Measurements from ENCODE around the gene SEM1. TPM values are rescaled to one million over a fixed set of nuclear protein-coding genes. Genes with fewer than 3 reads are reported as not detected.
"Not testable (repeated sequence)": the region's sequence is repeated elsewhere in the genome, so short reads cannot be mapped to it uniquely, and the experiment has no call there.

SEM1 gene
- 10 to 100 TPM; 35.0 to 47.0 TPM for total RNA-seq

DNA sequence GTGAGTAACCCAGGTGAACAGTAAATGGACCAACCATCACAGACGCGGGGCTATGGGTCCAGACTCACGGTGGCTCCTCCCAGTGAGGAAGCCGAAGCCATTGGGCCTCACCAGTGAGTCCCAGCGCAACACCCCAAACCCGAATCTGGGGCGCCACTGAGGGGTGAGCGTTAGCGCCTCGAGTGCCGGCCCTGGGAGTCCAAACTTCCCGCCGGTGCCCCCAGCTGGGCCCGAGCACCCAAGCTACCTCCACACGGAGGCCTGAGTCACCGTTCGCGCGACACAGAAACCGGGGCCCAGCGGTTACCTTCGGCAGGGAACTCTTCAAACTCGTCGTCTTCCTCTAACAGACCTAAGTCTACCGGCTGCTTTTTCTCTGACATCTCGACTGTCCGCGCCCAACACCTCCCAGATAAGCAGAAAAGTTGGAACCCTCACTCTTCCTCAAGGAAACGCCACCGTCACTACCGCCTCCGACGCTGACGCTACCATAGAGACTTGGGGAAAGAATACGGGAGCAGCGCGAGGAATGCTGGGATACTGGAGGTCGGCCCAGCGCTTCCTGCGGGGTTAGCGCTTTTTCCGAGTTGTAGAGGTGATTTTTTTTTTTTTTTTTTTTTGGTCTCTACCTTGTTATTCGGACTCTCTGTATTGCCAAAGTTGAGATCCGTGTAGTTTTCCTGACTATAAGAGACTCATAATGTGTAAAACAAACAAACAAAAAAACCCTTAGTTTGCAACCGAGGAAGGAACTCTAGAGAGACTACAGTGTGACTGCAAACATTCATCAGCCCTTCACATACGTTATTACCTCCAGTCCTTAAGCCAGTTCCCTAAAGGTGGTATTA, at the start of gene SEM1:
TSS of gene SEM1 (minus strand) at position 466 of the 848 bp plus-strand sequence. CDS start at position 383, 83 bp downstream.
- peaks cover 7% of the 10 kb centered on the region for H3K27me3 Mint-ChIP-seq
- peak within 1 kb of the TSS; percentile 90 for H3K27ac Mint-ChIP-seq
- H3K36me3 Mint-ChIP-seq = peaks cover 23% of the 10 kb centered on the region
- peaks cover 14% of the 10 kb centered on the region for H3K9me3 Mint-ChIP-seq (ENCODE audit: low read depth)
- H3K4me3 Mint-ChIP-seq = peak within 1 kb of the TSS; percentile 89
- peak; percentile 77 for DNase-seq
- H3K4me1 Mint-ChIP-seq = peaks cover 29% of the 10 kb centered on the region
- peak; percentile 95 for ATAC-seq
- CTCF ChIA-PET = no interaction called here

DNA sequence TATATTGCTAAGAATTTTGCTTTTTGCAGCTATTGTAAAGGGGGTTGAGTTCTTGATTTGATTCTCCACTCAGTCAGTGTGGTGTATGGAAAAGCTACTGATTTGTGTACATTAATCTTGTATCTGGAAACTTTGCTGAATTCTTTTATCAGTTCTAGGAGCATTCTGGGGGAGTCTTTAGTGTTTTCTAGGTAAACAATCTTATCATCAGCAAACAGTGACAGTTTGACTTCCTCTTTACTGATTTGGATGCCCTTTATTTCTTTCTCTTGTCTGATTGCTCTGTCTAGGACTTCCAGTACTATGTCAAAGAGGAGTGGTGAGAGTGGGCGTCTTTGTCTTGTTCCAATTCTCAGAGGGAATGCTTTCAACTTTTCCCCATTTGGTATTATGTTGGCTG, 48.2 kb upstream of the SEM1 start:
- H3K27ac Mint-ChIP-seq, CTCF ChIA-PET, H3K4me1 Mint-ChIP-seq: not testable (repeated sequence)

DNA sequence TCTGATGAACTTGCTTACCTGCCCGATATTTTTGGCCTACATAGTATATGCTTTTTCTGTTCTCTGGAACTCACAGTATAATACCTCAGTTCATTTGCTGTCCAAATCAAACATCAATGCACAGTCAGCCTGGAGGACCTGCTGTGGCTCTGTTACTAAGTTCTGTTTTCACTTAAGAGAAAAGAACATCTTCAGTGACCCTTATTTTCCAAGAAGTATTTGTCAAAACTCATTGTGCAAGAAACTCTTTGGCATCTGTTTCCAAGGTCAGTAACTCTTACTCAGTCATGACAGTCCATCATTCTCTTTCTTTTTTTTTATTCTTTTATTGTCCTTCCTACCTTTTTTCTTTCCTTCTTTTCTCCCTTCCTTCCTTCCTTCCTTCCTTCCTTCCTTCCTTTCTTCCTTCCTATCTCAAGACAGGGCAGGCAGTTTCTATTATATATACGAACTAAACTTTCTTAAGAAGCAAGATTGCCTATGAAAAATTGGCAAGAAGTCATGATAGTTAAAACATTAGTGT, 37.8 kb upstream of the SEM1 start:
- H3K27me3 Mint-ChIP-seq = peaks cover 13% of the 10 kb centered on the region
- H3K4me1 Mint-ChIP-seq = no peaks in the 10 kb centered on the region
- ATAC-seq = no peak
- no peaks in the 10 kb centered on the region for H3K36me3 Mint-ChIP-seq
- no peak for DNase-seq
- H3K27ac Mint-ChIP-seq = no peak overlapping the region
- CTCF ChIA-PET = no interaction called here
- no peak overlapping the region for H3K4me3 Mint-ChIP-seq
- H3K9me3 Mint-ChIP-seq (ENCODE audit: low read depth) = peaks cover 3% of the 10 kb centered on the region

More for the DNA sequence above, 48.2 kb upstream of the SEM1 start:
- H3K9me3 Mint-ChIP-seq (ENCODE audit: low read depth); H3K4me3 Mint-ChIP-seq; H3K36me3 Mint-ChIP-seq; ATAC-seq; DNase-seq: not testable (repeated sequence)
- H3K27me3 Mint-ChIP-seq = peaks cover 43% of the 10 kb centered on the region

DNA sequence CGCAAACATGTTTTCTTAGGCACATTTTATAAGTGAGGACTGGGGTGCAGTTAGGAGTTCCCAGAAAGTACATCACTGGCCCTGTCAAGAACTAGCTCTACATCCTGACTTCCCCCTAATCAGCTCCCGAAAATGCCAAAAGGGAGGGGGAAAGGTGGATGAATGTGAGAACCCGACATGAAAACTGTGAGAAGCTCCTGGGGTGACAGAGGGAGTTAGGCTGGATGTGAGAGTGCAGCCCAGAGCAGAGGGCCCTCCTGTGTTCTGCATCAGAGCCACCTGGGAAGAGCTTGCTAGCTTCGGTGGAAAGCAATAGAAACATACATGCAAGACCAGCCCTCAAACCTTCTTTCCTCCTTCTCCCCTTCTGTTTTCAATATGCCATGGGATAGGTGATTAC, 30.5 kb upstream of the SEM1 start:
- Mint-ChIP-seq H3K27ac (no peak overlapping the region), H3K4me1 (no peaks in the 10 kb centered on the region), H3K9me3 (ENCODE audit: low read depth) (no peaks in the 10 kb centered on the region), H3K27me3 (peaks cover 26% of the 10 kb centered on the region), H3K36me3 (no peaks in the 10 kb centered on the region), H3K4me3 (no peak overlapping the region)
- DNase-seq (no peak), ATAC-seq (no peak)
- CTCF ChIA-PET = no interaction called here

DNA sequence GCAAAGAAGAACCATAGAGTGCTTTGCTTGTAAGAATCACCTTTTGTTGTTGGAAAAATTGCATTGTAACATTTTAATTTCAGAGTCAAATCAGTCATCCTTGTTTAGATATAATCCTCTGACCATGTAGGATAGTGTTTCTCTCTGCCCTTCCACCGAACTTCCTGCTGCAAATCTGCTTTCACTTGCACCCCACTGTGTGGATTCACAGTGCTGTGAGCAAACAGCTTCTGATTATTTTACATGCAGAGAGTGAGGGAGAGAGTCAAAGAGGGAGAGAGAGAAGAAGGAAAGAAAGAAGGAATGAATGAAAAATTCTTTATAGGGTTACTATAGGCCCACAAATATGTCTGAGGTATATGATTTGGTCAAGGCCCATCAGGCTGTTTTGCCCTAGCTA, 30.0 kb upstream of the SEM1 start:
- H3K27ac Mint-ChIP-seq = no peak overlapping the region
- H3K4me3 Mint-ChIP-seq = no peak overlapping the region
- no peaks in the 10 kb centered on the region for H3K36me3 Mint-ChIP-seq
- CTCF ChIA-PET = no interaction called here
- ATAC-seq (no peak), DNase-seq (no peak)
- H3K9me3 Mint-ChIP-seq (ENCODE audit: low read depth) = no peaks in the 10 kb centered on the region
- peaks cover 26% of the 10 kb centered on the region for H3K27me3 Mint-ChIP-seq
- H3K4me1 Mint-ChIP-seq = no peaks in the 10 kb centered on the region

DNA sequence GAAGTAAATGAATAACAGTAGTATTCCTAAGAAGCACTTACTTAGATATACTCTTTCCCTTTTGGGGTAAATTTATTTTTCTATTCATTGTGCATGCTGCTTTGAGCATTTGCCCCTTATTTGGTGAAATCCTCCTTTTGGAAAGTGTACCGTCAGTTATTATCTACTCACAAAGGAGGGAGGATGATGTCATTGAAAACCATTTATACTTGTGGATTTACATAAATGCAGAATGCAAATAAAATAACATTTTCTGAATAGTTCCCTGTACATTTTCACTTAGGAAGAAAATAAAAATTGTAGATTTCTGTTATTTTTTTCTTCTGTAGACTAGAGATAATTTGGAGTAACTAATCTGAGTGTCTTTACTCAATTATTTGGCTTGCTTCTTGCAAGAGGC, 29.5 kb upstream of the SEM1 start:
- no peak for DNase-seq
- CTCF ChIA-PET = no interaction called here
- H3K36me3 Mint-ChIP-seq = no peaks in the 10 kb centered on the region
- H3K4me3 Mint-ChIP-seq = no peak overlapping the region
- no peaks in the 10 kb centered on the region for H3K4me1 Mint-ChIP-seq
- no peak overlapping the region for H3K27ac Mint-ChIP-seq
- H3K9me3 Mint-ChIP-seq (ENCODE audit: low read depth) = no peaks in the 10 kb centered on the region
- H3K27me3 Mint-ChIP-seq = peaks cover 23% of the 10 kb centered on the region
- no peak for ATAC-seq

DNA sequence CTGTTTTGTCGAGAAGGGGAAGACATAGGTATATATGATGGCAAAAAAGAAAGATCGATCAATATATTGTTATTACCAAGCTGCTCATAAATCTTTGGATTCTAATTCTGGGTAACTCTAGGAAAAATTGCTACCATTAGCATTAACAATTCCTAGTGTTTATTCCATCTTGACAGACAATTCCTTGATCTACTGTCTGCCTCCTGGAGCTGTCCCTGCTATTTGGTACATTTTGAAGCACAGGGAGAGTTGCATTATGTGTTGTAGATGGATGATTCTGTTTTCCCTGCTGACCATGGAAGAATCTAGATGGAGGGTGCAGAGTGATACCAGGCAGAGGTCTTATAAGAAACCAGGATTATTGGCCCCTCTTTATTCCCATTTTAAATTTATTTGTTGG, 29.1 kb upstream of the SEM1 start:
- H3K27me3 Mint-ChIP-seq = peaks cover 23% of the 10 kb centered on the region
- no peaks in the 10 kb centered on the region for H3K9me3 Mint-ChIP-seq (ENCODE audit: low read depth)
- no peak overlapping the region for H3K27ac Mint-ChIP-seq
- ATAC-seq (no peak), DNase-seq (no peak)
- CTCF ChIA-PET = no interaction called here
- H3K4me1 Mint-ChIP-seq = no peaks in the 10 kb centered on the region
- H3K4me3 Mint-ChIP-seq = no peak overlapping the region
- H3K36me3 Mint-ChIP-seq = no peaks in the 10 kb centered on the region

DNA sequence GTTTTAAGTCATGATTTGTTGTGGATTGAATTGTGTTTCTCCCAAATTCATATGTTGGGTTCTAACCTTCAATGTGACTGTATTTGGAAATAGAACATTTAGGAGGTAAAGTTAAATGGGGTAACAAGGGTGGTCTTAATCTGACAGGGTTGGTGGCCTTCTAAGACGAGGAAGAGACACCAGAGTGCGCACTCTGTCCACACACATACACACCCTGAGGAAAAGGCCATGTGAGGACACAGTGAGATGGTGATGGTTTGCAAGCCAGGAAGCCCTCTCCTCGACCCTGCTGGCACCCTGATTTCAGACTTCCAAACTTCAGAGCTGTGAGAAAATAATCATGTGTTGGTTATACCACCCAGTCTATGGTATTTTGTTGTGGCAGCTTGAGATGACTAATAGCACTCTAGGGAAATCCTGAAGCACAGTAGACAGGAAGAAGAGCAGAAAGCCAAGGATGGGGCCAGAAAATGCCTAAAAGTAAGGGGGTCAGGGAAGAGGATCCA, 28.0 kb upstream of the SEM1 start:
- ATAC-seq = no peak
- DNase-seq = no peak
- no peaks in the 10 kb centered on the region for H3K36me3 Mint-ChIP-seq
- H3K4me3 Mint-ChIP-seq = no peak overlapping the region
- no peaks in the 10 kb centered on the region for H3K9me3 Mint-ChIP-seq (ENCODE audit: low read depth)
- peaks cover 26% of the 10 kb centered on the region for H3K27me3 Mint-ChIP-seq
- CTCF ChIA-PET = no interaction called here
- H3K27ac Mint-ChIP-seq = no peak overlapping the region
- no peaks in the 10 kb centered on the region for H3K4me1 Mint-ChIP-seq

DNA sequence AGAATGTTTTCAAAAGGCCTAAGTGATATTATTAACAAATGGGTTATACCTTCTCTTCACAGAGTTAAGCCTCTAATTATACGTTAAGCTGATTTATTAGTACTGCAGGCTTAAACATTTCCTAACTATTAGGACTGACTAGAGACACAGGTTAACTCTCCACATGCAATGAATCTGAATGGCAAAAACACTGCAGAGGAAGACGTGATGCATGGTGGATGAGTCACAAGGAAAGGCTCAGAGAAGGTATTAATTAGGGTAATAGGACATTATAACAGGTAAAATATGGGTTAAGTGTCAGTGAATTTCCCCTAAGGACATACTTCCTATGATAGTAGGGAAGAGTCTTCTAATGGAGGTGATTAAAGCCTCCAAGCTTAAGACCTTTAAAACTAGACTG, 24.7 kb upstream of the SEM1 start:
- H3K4me3 Mint-ChIP-seq = no peak overlapping the region
- no peaks in the 10 kb centered on the region for H3K9me3 Mint-ChIP-seq (ENCODE audit: low read depth)
- peaks cover 5% of the 10 kb centered on the region for H3K27me3 Mint-ChIP-seq
- no peak overlapping the region for H3K27ac Mint-ChIP-seq
- ATAC-seq = no peak
- no peaks in the 10 kb centered on the region for H3K36me3 Mint-ChIP-seq
- no peak for DNase-seq
- CTCF ChIA-PET = interaction anchor here (1.4 kb wide), 1 partner anchor 292 kb away, joined by 3 read pairs; no protein-coding TSS in a partner anchor
- H3K4me1 Mint-ChIP-seq = no peaks in the 10 kb centered on the region

DNA sequence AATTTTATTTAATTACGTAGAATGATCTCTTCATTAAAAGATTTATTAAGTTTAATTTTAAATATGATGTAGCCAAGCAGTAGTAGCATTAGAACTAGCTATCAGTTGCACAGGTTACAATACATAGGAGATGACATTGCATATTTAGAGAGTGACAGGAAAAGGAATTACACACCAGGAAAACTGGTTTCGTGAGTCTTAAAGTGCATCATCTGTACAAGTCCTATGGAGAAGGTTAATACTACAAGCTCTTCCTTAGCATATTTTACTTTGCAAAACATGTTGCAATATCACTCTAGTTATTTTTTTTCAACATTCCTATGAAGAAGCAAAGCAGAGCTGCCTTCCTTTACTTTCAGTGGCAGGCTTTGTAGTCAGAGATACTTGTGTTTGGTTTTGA, 20.2 kb upstream of the SEM1 start:
- Mint-ChIP-seq H3K36me3 (no peaks in the 10 kb centered on the region), H3K4me1 (no peaks in the 10 kb centered on the region), H3K27ac (no peak overlapping the region), H3K4me3 (no peak overlapping the region), H3K27me3 (peaks cover 5% of the 10 kb centered on the region), H3K9me3 (ENCODE audit: low read depth) (no peaks in the 10 kb centered on the region)
- CTCF ChIA-PET = no interaction called here
- no peak for ATAC-seq
- DNase-seq = no peak

DNA sequence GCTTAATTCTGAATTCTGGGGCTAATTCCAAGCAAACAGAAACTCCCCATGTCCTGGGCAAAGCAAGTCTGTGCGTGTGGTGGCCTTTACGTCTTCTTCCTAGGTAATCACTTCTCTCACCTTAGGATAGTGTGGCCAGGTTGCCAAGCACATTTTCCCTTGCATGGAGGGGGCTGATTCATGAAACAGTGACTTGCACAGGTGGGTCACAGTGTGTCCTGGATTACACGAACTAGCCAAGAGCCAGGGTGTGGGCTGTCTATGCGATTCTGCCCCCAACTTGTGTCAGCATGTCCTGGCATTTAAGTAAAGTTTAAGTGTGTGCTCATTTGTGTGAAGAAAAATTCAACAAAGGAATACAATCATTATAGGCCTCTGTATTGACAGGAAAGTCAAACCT, 18.5 kb upstream of the SEM1 start:
- no peak for DNase-seq
- CTCF ChIA-PET = no interaction called here
- Mint-ChIP-seq H3K4me3 (no peak overlapping the region), H3K4me1 (no peaks in the 10 kb centered on the region), H3K36me3 (no peaks in the 10 kb centered on the region), H3K27me3 (peaks cover 11% of the 10 kb centered on the region), H3K9me3 (ENCODE audit: low read depth) (no peaks in the 10 kb centered on the region), H3K27ac (no peak overlapping the region)
- ATAC-seq = no peak

DNA sequence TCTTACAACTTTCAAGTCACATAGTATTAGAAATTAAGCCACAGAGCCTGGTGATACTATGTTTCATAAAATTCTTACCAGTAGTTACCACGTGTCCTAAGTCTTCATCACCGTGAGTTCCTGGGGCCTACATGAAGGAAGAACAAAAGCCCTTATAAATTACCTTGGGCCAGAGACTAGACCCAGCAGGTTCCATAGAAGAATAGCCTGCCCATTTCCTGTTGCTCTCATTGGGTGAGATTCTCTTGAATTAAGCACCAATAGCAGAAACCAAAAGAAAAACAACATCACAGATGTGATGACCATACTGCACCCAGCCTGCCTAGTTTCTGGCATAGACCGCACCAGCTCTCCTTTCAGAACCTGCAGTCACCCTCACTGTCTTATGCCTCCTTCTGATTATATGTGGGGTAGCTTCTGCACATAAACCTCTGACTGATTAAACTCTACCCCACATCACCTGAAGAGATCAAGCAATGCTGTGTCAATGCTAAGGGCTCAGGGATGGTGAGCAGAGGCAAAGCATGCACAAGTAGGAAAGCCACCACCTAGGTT, 18.0 kb upstream of the SEM1 start:
- CTCF ChIA-PET = no interaction called here
- Mint-ChIP-seq H3K4me3 (no peak overlapping the region), H3K27me3 (peaks cover 8% of the 10 kb centered on the region), H3K4me1 (no peaks in the 10 kb centered on the region), H3K36me3 (no peaks in the 10 kb centered on the region), H3K27ac (no peak overlapping the region), H3K9me3 (ENCODE audit: low read depth) (no peaks in the 10 kb centered on the region)
- DNase-seq = no peak
- no peak for ATAC-seq

DNA sequence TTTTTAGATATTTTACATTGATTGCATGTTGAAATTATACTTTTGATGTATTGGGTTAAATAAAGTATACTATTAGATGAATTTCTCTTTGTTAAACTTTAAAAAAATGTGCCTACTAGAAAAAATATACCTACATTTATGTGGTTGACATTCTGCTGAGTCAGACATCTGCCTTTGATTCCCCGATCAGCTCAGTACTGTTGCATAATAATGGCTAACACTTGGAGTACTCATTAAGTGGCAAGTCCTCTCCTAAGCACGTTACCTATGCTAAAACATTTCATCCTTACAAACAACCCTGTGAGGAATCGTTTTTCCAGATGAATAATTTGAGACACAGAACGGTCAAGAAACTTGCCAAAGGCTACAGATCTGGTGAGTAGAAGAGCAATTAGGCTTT, 14.0 kb upstream of the SEM1 start:
- CTCF ChIA-PET = no interaction called here
- DNase-seq = no peak
- Mint-ChIP-seq H3K9me3 (ENCODE audit: low read depth) (no peaks in the 10 kb centered on the region), H3K4me3 (no peak overlapping the region), H3K27ac (no peak overlapping the region), H3K36me3 (no peaks in the 10 kb centered on the region), H3K27me3 (peaks cover 29% of the 10 kb centered on the region), H3K4me1 (no peaks in the 10 kb centered on the region)
- ATAC-seq = no peak

DNA sequence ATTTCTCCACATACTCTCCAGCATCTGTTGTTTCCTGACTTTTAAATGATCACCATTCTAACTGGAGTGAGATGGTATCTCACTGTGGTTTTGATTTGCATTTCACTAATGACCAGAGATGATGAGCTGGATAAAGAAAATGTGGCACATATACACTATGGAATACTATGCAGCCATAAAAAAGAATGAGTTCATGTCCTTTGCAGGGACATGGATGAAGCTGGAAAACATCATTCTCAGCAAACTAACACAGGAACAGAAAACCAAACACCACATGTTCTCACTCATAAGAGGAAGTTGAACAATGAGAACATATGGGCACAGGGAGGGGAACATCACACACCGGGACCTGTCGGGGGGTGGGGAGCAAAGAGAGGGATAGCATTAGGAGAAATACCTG, 13.3 kb upstream of the SEM1 start:
- CTCF ChIA-PET, ATAC-seq: not testable (repeated sequence)

More for the DNA sequence above, 13.3 kb upstream of the SEM1 start:
- H3K4me1 Mint-ChIP-seq; H3K27ac Mint-ChIP-seq; H3K36me3 Mint-ChIP-seq; H3K9me3 Mint-ChIP-seq (ENCODE audit: low read depth); H3K4me3 Mint-ChIP-seq; DNase-seq: not testable (repeated sequence)
- peaks cover 29% of the 10 kb centered on the region for H3K27me3 Mint-ChIP-seq
